Neuronal stem cell (in vitro differentiated cells): ENCODE data around the gene COG8.

ENCODE experiments used
- DNase-seq: peaks from one replicate; pipeline ENCODE4 v3.0.0-alpha.2; 2013; ENCODE audit warnings: low spot score
- H2AFZ ChIP-seq: one replicate; pipeline ENCODE4 v1.6.1; 2013; ENCODE audit warnings: mild to moderate bottlenecking, low read length, inconsistent platforms
- H2AK5ac ChIP-seq: 2 replicates; pipeline ENCODE4 v1.6.1; 2013; ENCODE audit warnings: low read depth, mild to moderate bottlenecking, inconsistent platforms, low read length, moderate library complexity, mixed read lengths
- H2BK120ac ChIP-seq: 2 replicates; pipeline ENCODE4 v1.6.1; 2013; ENCODE audit warnings: low read depth, mild to moderate bottlenecking, inconsistent platforms, low read length, moderate library complexity, mixed read lengths
- H2BK12ac ChIP-seq: one replicate; pipeline ENCODE4 v1.6.1; 2013; ENCODE audit warnings: low read length, inconsistent platforms
- H2BK15ac ChIP-seq: 2 replicates; pipeline ENCODE4 v1.6.1; 2013; ENCODE audit warnings: mild to moderate bottlenecking, low read length, inconsistent platforms, mixed read lengths
- H2BK5ac ChIP-seq: one replicate; pipeline ENCODE4 v1.6.1; 2013; ENCODE audit warnings: inconsistent platforms, mild to moderate bottlenecking, low read length, moderate library complexity
- H3K14ac ChIP-seq: one replicate; pipeline ENCODE4 v1.6.1; 2013; ENCODE audit warnings: low read length, inconsistent platforms
- H3K18ac ChIP-seq: 2 replicates; pipeline ENCODE4 v1.6.1; 2013; ENCODE audit warnings: low read length, inconsistent platforms
- H3K23ac ChIP-seq: 2 replicates; pipeline ENCODE4 v1.6.1; 2013; ENCODE audit warnings: low read depth, mild to moderate bottlenecking, mixed read lengths, low read length, inconsistent platforms; ENCODE audit not compliant: poor library complexity
- H3K27ac ChIP-seq: replicated peaks from 3 replicates; pipeline ENCODE4 v1.5.1; 2013; ENCODE audit warnings: low read length, inconsistent platforms
- H3K27me3 ChIP-seq, 3 experiments: 2 replicates each; pipeline ENCODE4 v1.6.1; 2013; ENCODE audit warnings: low read length in 3 of 3, mild to moderate bottlenecking in 2 of 3, inconsistent platforms in 1 of 3, low read depth in 1 of 3, mixed read lengths in 1 of 3, moderate library complexity in 1 of 3; ENCODE audit not compliant: control insufficient read depth in 3 of 3, insufficient read depth in 3 of 3
- H3K36me3 ChIP-seq, 2 donors: replicated peaks in 1 of 2; 2 replicates each; pipeline ENCODE4 v1.6.1; 2013; ENCODE audit warnings: low read length in 2 of 2; ENCODE audit not compliant: control insufficient read depth in 2 of 2, insufficient read depth in 2 of 2
- H3K4ac ChIP-seq: 2 replicates; pipeline ENCODE4 v1.6.1; 2013; ENCODE audit warnings: inconsistent platforms, mild to moderate bottlenecking, low read length, moderate library complexity
- H3K4me1 ChIP-seq, 2 donors: 1 replicate in 1 of 2; 2 replicates in 1 of 2; pipeline ENCODE4 v1.6.1; 2013; ENCODE audit warnings: low read length in 2 of 2, low read depth in 1 of 2; ENCODE audit not compliant: control insufficient read depth in 2 of 2, insufficient read depth in 1 of 2
- H3K4me2 ChIP-seq: one replicate; pipeline ENCODE4 v1.6.1; 2013; ENCODE audit warnings: mild to moderate bottlenecking, low read length, inconsistent platforms; ENCODE audit not compliant: insufficient read depth, poor library complexity, severe bottlenecking
- H3K4me3 ChIP-seq, 2 donors: 2 replicates each; pipeline ENCODE4 v1.5.1; 2013; ENCODE audit warnings: low read length in 2 of 2, mild to moderate bottlenecking in 2 of 2, inconsistent platforms in 1 of 2, moderate library complexity in 1 of 2
- H3K79me1 ChIP-seq: one replicate; pipeline ENCODE4 v1.6.1; 2013; ENCODE audit warnings: low read depth, mild to moderate bottlenecking, inconsistent platforms, low read length, moderate library complexity
- H3K9ac ChIP-seq: one replicate; pipeline ENCODE4 v1.6.1; 2013; ENCODE audit warnings: mild to moderate bottlenecking, low read depth, low read length, inconsistent platforms; ENCODE audit not compliant: poor library complexity
- H3K9me3 ChIP-seq, 2 donors: replicated peaks in 1 of 2; 2 replicates each; pipeline versions ENCODE3 to v1.6.1; 2013; ENCODE audit warnings: low read length in 2 of 2, mild to moderate bottlenecking in 2 of 2, inconsistent platforms in 1 of 2, low read depth in 1 of 2, mixed read lengths in 1 of 2, moderate library complexity in 1 of 2; ENCODE audit not compliant: control insufficient read depth in 2 of 2, insufficient read depth in 1 of 2
- H4K8ac ChIP-seq: one replicate; pipeline ENCODE4 v1.6.1; 2013; ENCODE audit warnings: low read depth, mild to moderate bottlenecking, inconsistent platforms, low read length, moderate library complexity
- H4K91ac ChIP-seq: one replicate; pipeline ENCODE4 v1.6.1; 2013; ENCODE audit warnings: low read length, low read depth, mild to moderate bottlenecking, inconsistent platforms; ENCODE audit not compliant: poor library complexity
- WGBS, 2 donors: extraction: QIAGEN DNeasy Blood & Tissue Kit; methylation state at CpG; one replicate each; pipeline ENCODE4 v1.1.7; 2013; ENCODE audit warnings: missing lambda C conversion rate in 2 of 2, mixed read lengths in 1 of 2; ENCODE audit not compliant: insufficient read length in 2 of 2, insufficient replicate concordance in 1 of 2; ENCODE audit errors: extremely low coverage in 2 of 2; 5-methylcytosine and 5-hydroxymethylcytosine counted together

Gene COG8

DNA sequence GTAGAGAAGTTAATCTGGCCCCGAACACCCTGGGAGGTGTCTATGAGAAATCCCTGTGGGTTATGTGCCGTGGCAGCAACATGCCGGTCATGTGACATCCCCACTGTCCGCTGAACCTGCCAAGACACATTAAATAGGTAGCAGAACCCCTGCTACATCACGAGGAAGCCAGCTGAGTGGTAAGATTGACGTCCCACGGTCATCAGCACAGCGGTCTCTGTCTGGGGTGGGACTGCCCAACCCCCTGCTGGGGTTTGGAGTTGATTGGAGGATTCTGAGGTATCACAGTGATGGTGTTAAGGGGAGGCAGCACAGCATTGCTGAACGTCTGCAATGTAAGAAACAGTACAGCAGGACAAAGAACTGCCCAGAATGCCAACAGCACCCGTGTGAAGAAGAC, 10.2 kb upstream of the COG8 start:
- DNase-seq: no peak
- Histone ChIP-seq H3K79me1 (no peaks in the 10 kb centered on the region), H3K27me3 (no peaks in the 10 kb centered on the region), H3K27ac (no peak overlapping the region), H3K23ac (peak overlapping the region; percentile 55), H2BK120ac (no peak overlapping the region), H3K4me2 (no peak overlapping the region), H3K18ac (no peak overlapping the region), H3K14ac (no peak overlapping the region), H2BK5ac (no peak overlapping the region), H3K4me1 (no peaks in the 10 kb centered on the region), H3K9me3 (no peaks in the 10 kb centered on the region), H2BK15ac (no peak overlapping the region), H3K4me3 (no peak overlapping the region), H2AFZ (no peak overlapping the region), H3K9ac (no peak overlapping the region), H2BK12ac (no peak overlapping the region), H3K36me3 (peaks cover 0 to 49% of the 10 kb centered on the region in 2 donors), H2AK5ac (no peak overlapping the region), H3K4ac (no peak overlapping the region), H4K8ac (no peak overlapping the region), H4K91ac (no peak overlapping the region)
- WGBS, 2 donors: no CpG with 5 or more reads among the region's 10 CpGs

DNA sequence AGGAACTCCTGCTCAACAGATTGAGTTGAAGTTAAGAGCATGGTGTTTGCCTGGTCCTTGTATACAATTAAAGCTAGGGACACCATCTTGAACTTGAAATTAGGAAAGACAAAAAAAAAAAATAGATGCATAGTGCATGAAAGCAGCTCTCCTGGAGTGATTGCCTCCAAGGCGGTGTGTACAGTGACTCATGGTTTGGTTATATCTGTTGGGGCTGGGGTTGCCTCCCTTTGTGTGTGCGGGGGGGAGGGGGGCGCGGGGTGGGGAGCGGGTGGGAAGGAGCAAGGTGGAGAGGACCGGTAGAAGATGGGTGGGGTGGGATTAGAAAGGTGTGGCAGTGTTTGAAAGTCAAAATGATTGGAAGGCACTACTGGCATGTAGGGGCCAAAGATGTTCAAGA, 8.9 kb upstream of the COG8 start:
- Histone ChIP-seq H3K18ac (no peak overlapping the region), H2BK120ac (no peak overlapping the region), H3K4me1 (no peaks in the 10 kb centered on the region), H3K4ac (no peak overlapping the region), H3K9ac (no peak overlapping the region), H4K8ac (no peak overlapping the region), H4K91ac (no peak overlapping the region), H3K4me3 (no peak overlapping the region), H2AFZ (no peak overlapping the region), H3K27ac (no peak overlapping the region), H2BK5ac (no peak overlapping the region), H3K27me3 (no peaks in the 10 kb centered on the region), H2BK15ac (no peak overlapping the region), H3K23ac (no peak overlapping the region), H3K79me1 (no peaks in the 10 kb centered on the region), H3K14ac (no peak overlapping the region), H3K9me3 (no peaks in the 10 kb centered on the region), H2AK5ac (no peak overlapping the region), H2BK12ac (no peak overlapping the region), H3K36me3 (peaks cover 1 to 53% of the 10 kb centered on the region in 2 donors), H3K4me2 (no peak overlapping the region)
- WGBS, 2 donors: no CpG with 5 or more reads among the region's 6 CpGs
- DNase-seq: no peak

DNA sequence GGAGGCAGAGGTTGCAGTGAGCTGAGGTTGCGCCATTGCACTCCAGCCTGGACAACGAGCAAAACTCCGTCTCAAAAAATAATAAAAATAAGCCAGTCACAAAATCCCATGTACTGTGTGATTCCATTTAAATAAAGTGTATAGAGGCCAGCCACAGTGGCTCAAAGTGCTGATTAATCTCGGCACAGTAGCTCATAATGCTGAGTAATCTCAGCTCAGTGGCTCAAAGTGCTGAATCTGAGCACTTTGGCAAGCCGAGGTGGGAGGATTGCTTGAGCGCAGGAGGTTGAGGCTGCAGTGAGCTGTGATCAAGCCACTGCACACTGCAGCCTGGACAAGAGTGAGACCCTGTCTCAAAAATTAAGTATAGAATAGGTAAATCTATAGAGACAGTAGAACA, 7.3 kb upstream of the COG8 start:
- Histone ChIP-seq H2BK5ac (no peak overlapping the region), H2AK5ac (no peak overlapping the region), H3K4me3 (no peak overlapping the region), H2AFZ (no peak overlapping the region), H3K27me3 (no peaks in the 10 kb centered on the region), H3K14ac (no peak overlapping the region), H3K4me1 (no peaks in the 10 kb centered on the region), H4K8ac (no peak overlapping the region), H3K79me1 (no peaks in the 10 kb centered on the region), H3K4ac (no peak overlapping the region), H3K9ac (no peak overlapping the region), H3K4me2 (no peak overlapping the region), H2BK12ac (no peak overlapping the region), H3K27ac (no peak overlapping the region), H3K18ac (no peak overlapping the region), H4K91ac (no peak overlapping the region), H2BK120ac (no peak overlapping the region), H3K23ac (no peak overlapping the region), H2BK15ac (no peak overlapping the region), H3K36me3 (peaks cover 5 to 58% of the 10 kb centered on the region in 2 donors), H3K9me3 (no peaks in the 10 kb centered on the region)
- no CpG with 5 or more reads among the region's 6 CpGs for WGBS, 2 donors
- DNase-seq: no peak

- Histone ChIP-seq H3K36me3 (peaks cover 10 to 59% of the 10 kb centered on the region in 2 donors), H2AK5ac (no peak overlapping the region), H3K27ac (no peak overlapping the region), H2BK120ac (no peak overlapping the region), H3K4me2 (no peak overlapping the region), H4K8ac (no peak overlapping the region), H3K4me3 (no peak overlapping the region), H3K79me1 (no peaks in the 10 kb centered on the region), H3K4ac (no peak overlapping the region), H3K18ac (no peak overlapping the region), H4K91ac (no peak overlapping the region), H3K9me3 (no peaks in the 10 kb centered on the region), H3K9ac (no peak overlapping the region), H3K27me3 (no peaks in the 10 kb centered on the region), H3K23ac (no peak overlapping the region), H2BK15ac (no peak overlapping the region), H2BK12ac (no peak overlapping the region), H3K4me1 (peaks cover 0 to 1% of the 10 kb centered on the region in 2 donors), H3K14ac (no peak overlapping the region), H2BK5ac (no peak overlapping the region), H2AFZ (no peak overlapping the region)
- no peak for DNase-seq
- no CpG with 5 or more reads among the region's 4 CpGs for WGBS, 2 donors
Measured at GRCh38 chr16:69345923-69346322, 6.6 kb upstream of the COG8 start.
